Lung (tissue), 12 donors: Measurements from ENCODE around the gene PROB1. TPM values are rescaled to one million over a fixed set of nuclear protein-coding genes. Genes with fewer than 3 reads are reported as not detected.
A peak's percentile ranks its signal among the peaks of the same experiment; 100 is the strongest.

ENCODE experiments used
- ATAC-seq: fragments of 200-7000 bp; cut with Tn5 transposase; one replicate; pipeline ENCODE4 v1.9.1; 2020; ENCODE audit warnings: moderate number of reproducible peaks; ENCODE audit not compliant: insufficient read depth, low FRiP score
- DNase-seq, 3 donors: peaks; one replicate each; pipeline ENCODE4 v3.0.0-alpha.2; 2013 to 2017
- H3K27ac ChIP-seq, 2 donors: one replicate each; pipeline ENCODE4 v1.5.1; 2013; ENCODE audit warnings: mild to moderate bottlenecking in 2 of 2, moderate library complexity in 2 of 2, control low read depth in 1 of 2, inconsistent platforms in 1 of 2, low read depth in 1 of 2, low read length in 1 of 2
- H3K27me3 ChIP-seq, 3 donors: one replicate each; pipeline ENCODE4 v1.5.1; 2013; ENCODE audit warnings: low read length in 2 of 3; ENCODE audit not compliant: control insufficient read depth in 3 of 3, insufficient read depth in 3 of 3
- H3K36me3 ChIP-seq, 4 donors: one replicate each; pipeline ENCODE4 v1.5.1; 2013; ENCODE audit warnings: low read length in 4 of 4, mild to moderate bottlenecking in 1 of 4, moderate library complexity in 1 of 4; ENCODE audit not compliant: control insufficient read depth in 4 of 4, insufficient read depth in 4 of 4
- H3K4me1 ChIP-seq, 5 donors: one replicate each; pipeline ENCODE4 v1.5.1; 2013; ENCODE audit warnings: low read length in 5 of 5, mild to moderate bottlenecking in 2 of 5, moderate library complexity in 1 of 5; ENCODE audit not compliant: control insufficient read depth in 5 of 5, insufficient read depth in 5 of 5
- H3K4me3 ChIP-seq: one replicate; pipeline ENCODE4 v1.5.1; 2013; ENCODE audit warnings: mild to moderate bottlenecking, control low read depth, moderate library complexity
- H3K9ac ChIP-seq, 2 donors: one replicate each; pipeline ENCODE4 v1.5.1; 2013; ENCODE audit warnings: low read length in 2 of 2, control low read depth in 1 of 2; ENCODE audit not compliant: insufficient read depth in 1 of 2
- H3K9me3 ChIP-seq, 4 donors: one replicate each; pipeline ENCODE4 v1.5.1; 2013; ENCODE audit warnings: low read length in 3 of 4, mild to moderate bottlenecking in 1 of 4, moderate library complexity in 1 of 4; ENCODE audit not compliant: control insufficient read depth in 4 of 4, insufficient read depth in 3 of 4
- CTCF ChIP-seq: IDR thresholded peaks from 2 replicates; pipeline ENCODE4 v1.5.1; 2012; ENCODE audit warnings: mild to moderate bottlenecking; ENCODE audit errors: control extremely low read depth, extremely low read depth
- WGBS, 2 donors: extraction: QIAGEN DNeasy Blood & Tissue Kit; methylation state at CpG; one replicate each; pipeline ENCODE4 v1.1.7; 2013; 5-methylcytosine and 5-hydroxymethylcytosine counted together
- polyA plus RNA-seq, 2 donors: library from polyadenylated mRNA; stranded (reverse); fragments of 200-250 nt; gene quantifications; one replicate each; pipeline ENCODE4 v1.2.1, GENCODE V29; 2013
- total RNA-seq, 2 donors: library from RNA; depleted of rRNA in 1 of 2; stranded (reverse); fragments of >200 nt in 1 of 2; gene quantifications; one replicate each; pipeline ENCODE4 v1.2.1, GENCODE V29; 2014 to 2021
- donor health status: control.
- donor health status: control.
- donor health status: Bipolar disorder and iron deficiency.
- donor health status: healthy.
- donor health status: DM: yes; HTN: yes; CAD: no.

Gene PROB1
- total and polyA plus RNA-seq, 4 donors = 0.33 to 2.2 (median 0.72) TPM

GRCh38 chr5:139369181-139369580, 25.7 kb downstream of the PROB1 start:
- H3K9ac ChIP-seq = no peak overlapping the region
- H3K27ac ChIP-seq = no peak overlapping the region
- no peak for TF ChIP-seq CTCF
- peaks cover 0 to 3% (median 0%) of the 10 kb centered on the region in 5 donors for H3K4me1 ChIP-seq
- 94 to 95% methylated on average over 1 of the region's 1 CpG for WGBS, 2 donors
- H3K4me3 ChIP-seq = no peak overlapping the region
- DNase-seq (no peak), ATAC-seq (no peak)
- H3K9me3 ChIP-seq = no peaks in the 10 kb centered on the region
- peaks cover 17 to 39% (median 28%) of the 10 kb centered on the region in 4 donors for H3K36me3 ChIP-seq
- no peaks in the 10 kb centered on the region for H3K27me3 ChIP-seq

- no peak for ATAC-seq
Measured at GRCh38 chr5:139368613-139369012, 26.3 kb downstream of the PROB1 start.

DNA sequence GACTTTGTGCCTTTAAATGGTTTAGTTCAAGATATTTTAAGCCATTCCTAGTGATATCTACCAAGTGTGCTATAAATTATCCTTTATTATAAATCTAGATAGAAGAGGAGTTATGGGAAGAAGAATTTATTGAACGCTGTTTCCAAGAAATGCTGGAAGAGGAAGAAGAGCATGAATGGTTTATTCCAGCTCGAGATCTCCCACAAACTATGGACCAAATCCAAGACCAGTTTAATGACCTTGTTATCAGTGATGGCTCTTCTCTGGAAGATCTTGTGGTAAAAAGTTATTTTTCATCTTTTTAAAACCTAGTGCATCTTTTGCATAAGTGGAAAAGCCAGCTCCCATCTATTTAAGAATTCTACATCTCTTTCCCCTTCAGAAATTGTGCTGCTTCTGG, 30.4 kb downstream of the PROB1 start:
- Histone ChIP-seq H3K36me3 (peaks cover 12 to 40% (median 22%) of the 10 kb centered on the region in 4 donors), H3K9ac (no peak overlapping the region), H3K4me3 (no peak overlapping the region), H3K27ac (no peak overlapping the region), H3K9me3 (no peaks in the 10 kb centered on the region), H3K27me3 (no peaks in the 10 kb centered on the region), H3K4me1 (peaks cover 0 to 4% (median 0%) of the 10 kb centered on the region in 5 donors)
- 82 to 90% methylated on average over 2 of the region's 2 CpGs for WGBS, 2 donors
- ATAC-seq (no peak), DNase-seq (no peak)
- TF ChIP-seq CTCF = no peak

More at GRCh38 chr5:139368613-139369012, 26.3 kb downstream of the PROB1 start:
- WGBS, 2 donors = 79 to 83% methylated on average over 2 of the region's 2 CpGs
- Histone ChIP-seq H3K9me3 (no peaks in the 10 kb centered on the region), H3K27me3 (no peaks in the 10 kb centered on the region), H3K4me3 (no peak overlapping the region), H3K27ac (no peak overlapping the region), H3K4me1 (peaks cover 0 to 3% (median 0%) of the 10 kb centered on the region in 5 donors), H3K36me3 (peaks cover 21 to 44% (median 30%) of the 10 kb centered on the region in 4 donors), H3K9ac (no peak overlapping the region)
- TF ChIP-seq CTCF = no peak
- peak in 1 of 3 donors; percentile 19 for DNase-seq

GRCh38 chr5:139363937-139364336, 31.0 kb downstream of the PROB1 start:
- DNase-seq (no peak), ATAC-seq (peak; percentile 62)
- Histone ChIP-seq H3K4me1 (peaks cover 0 to 4% (median 0%) of the 10 kb centered on the region in 5 donors), H3K9me3 (no peaks in the 10 kb centered on the region), H3K27ac (no peak overlapping the region), H3K9ac (no peak overlapping the region), H3K4me3 (no peak overlapping the region), H3K27me3 (no peaks in the 10 kb centered on the region), H3K36me3 (peaks cover 10 to 39% (median 20%) of the 10 kb centered on the region in 4 donors)
- 83 to 89% methylated on average over 2 of the region's 2 CpGs for WGBS, 2 donors
- TF ChIP-seq CTCF = no peak
